ENCODE results near the gene NKX2-8.
A peak's percentile ranks its signal among the peaks of the same experiment; 100 is the strongest.

The NKX2-8 gene

GRCh38 chr14:36580141-36580855 is 2.1 kb downstream of the NKX2-8 start:
- TF ChIP-seq CTCF (conservative IDR thresholded peaks at IDR 0.05; ENCODE audit: low read depth, low read length), result no peak
- no peak overlapping the region for H3K4me3 ChIP-seq (ENCODE audit: low read depth, low read length)

GRCh38 chr14:36579573-36580140 is 2.8 kb downstream of the NKX2-8 start:
- no peak for DNase-seq (ENCODE audit: low read depth)
- no peak overlapping the region for H3K4me3 ChIP-seq (ENCODE audit: low read depth, low read length)
- no peak for TF ChIP-seq CTCF (conservative IDR thresholded peaks at IDR 0.05; ENCODE audit: low read depth, low read length)

More at GRCh38 chr14:36580141-36580855, 2.1 kb downstream of the NKX2-8 start:
- DNase-seq (ENCODE audit: low read depth), result no peak

GRCh38 chr14:36579001-36579555 is 3.3 kb downstream of the NKX2-8 start:
- DNase-seq (ENCODE audit: low read depth), result no peak
- no peak overlapping the region for H3K4me3 ChIP-seq (ENCODE audit: low read depth, low read length)
- no peak for TF ChIP-seq CTCF (conservative IDR thresholded peaks at IDR 0.05; ENCODE audit: low read depth, low read length)

GRCh38 chr14:36570065-36570464 is 12.3 kb downstream of the NKX2-8 start:
- no peak overlapping the region for H3K4me3 ChIP-seq (ENCODE audit: low read depth, low read length)
- no peak for DNase-seq (ENCODE audit: low read depth)
- no peak for TF ChIP-seq CTCF (conservative IDR thresholded peaks at IDR 0.05; ENCODE audit: low read depth, low read length)

GRCh38 chr14:36556811-36557433 is 25.5 kb downstream of the NKX2-8 start:
- TF ChIP-seq CTCF (conservative IDR thresholded peaks at IDR 0.05; ENCODE audit: low read depth, low read length), result peak; percentile 90
- DNase-seq (ENCODE audit: low read depth), result peak; percentile 38
- no peak overlapping the region for H3K4me3 ChIP-seq (ENCODE audit: low read depth, low read length)

- DNase-seq (ENCODE audit: low read depth), result no peak
- H3K4me3 ChIP-seq (ENCODE audit: low read depth, low read length), result no peak overlapping the region
- TF ChIP-seq CTCF (conservative IDR thresholded peaks at IDR 0.05; ENCODE audit: low read depth, low read length), result no peak
These were observed 26.2 kb downstream of the NKX2-8 start for GRCh38 chr14:36555998-36556743.

Measured in choroid plexus epithelial cell (primary cell).